ENCODE measurements around the gene RYR2. TPM values are rescaled to one million over a fixed set of nuclear protein-coding genes. Genes with fewer than 3 reads are reported as not detected.

The RYR2 gene
- total and polyA plus RNA-seq, 4 experiments from 2014 or later, result not detected

- DNase-seq, result no peak
- Histone ChIP-seq H3K9me3 (ENCODE audit: control insufficient read depth in 1 of 2, low read length in 2 of 2) (no peaks in the 10 kb centered on the region), H3K4me3 (ENCODE audit: low read length in 2 of 2) (no peak overlapping the region), H3K36me3 (ENCODE audit: insufficient read depth, low read length) (no peaks in the 10 kb centered on the region), H3K27ac (ENCODE audit: low read depth, low read length) (no peak overlapping the region), H3K27me3 (ENCODE audit: insufficient read depth, low read length) (no peaks in the 10 kb centered on the region), H3K4me1 (ENCODE audit: insufficient read depth, low read length) (no peaks in the 10 kb centered on the region)
- Mint-ChIP-seq H3K4me1 (no peaks in the 10 kb centered on the region), H3K27me3 (peaks cover 2 to 4% of the 10 kb centered on the region in 2 donors), H3K36me3 (no peaks in the 10 kb centered on the region), H3K9me3 (peaks cover 0 to 2% (median 0%) of the 10 kb centered on the region in 8 donors), H3K27ac (no peak overlapping the region), H3K4me3 (no peak overlapping the region)
- POLR2A ChIA-PET (ENCODE audit: partially characterized antibody), result no interaction called here
- CTCF ChIA-PET (ENCODE audit: partially characterized antibody), result no interaction called here
- intact Hi-C loops (cut with micrococcal nuclease), result no loop called here
These were observed 38.5 kb upstream of the RYR2 start for GRCh38 chr1:237003516-237003915.

GRCh38 chr1:237004116-237004515 is 37.9 kb upstream of the RYR2 start, which contains the start of gene MT1HL1:
TSS of gene MT1HL1 (minus strand) at chr1:237004441. CDS start at chr1:237004372, 69 bp downstream.
- intact Hi-C loops (cut with micrococcal nuclease), result no loop called here
- Mint-ChIP-seq H3K4me1 (no peaks in the 10 kb centered on the region), H3K36me3 (no peaks in the 10 kb centered on the region), H3K27ac (no peak within 1 kb of the TSS), H3K27me3 (peaks cover 2 to 4% of the 10 kb centered on the region in 2 donors), H3K9me3 (peaks cover 0 to 2% (median 0%) of the 10 kb centered on the region in 8 donors), H3K4me3 (no peak within 1 kb of the TSS)
- Histone ChIP-seq H3K36me3 (ENCODE audit: insufficient read depth, low read length) (no peaks in the 10 kb centered on the region), H3K27ac (ENCODE audit: low read depth, low read length) (no peak within 1 kb of the TSS), H3K4me3 (ENCODE audit: low read length in 2 of 2) (no peak within 1 kb of the TSS), H3K4me1 (ENCODE audit: insufficient read depth, low read length) (no peaks in the 10 kb centered on the region), H3K9me3 (ENCODE audit: control insufficient read depth in 1 of 2, low read length in 2 of 2) (no peaks in the 10 kb centered on the region), H3K27me3 (ENCODE audit: insufficient read depth, low read length) (no peaks in the 10 kb centered on the region)
- CTCF ChIA-PET (ENCODE audit: partially characterized antibody), result no interaction called here
- POLR2A ChIA-PET (ENCODE audit: partially characterized antibody), result no interaction called here
- no peak for DNase-seq

GRCh38 chr1:237005674-237006073 is 36.3 kb upstream of the RYR2 start:
- no peaks in the 10 kb centered on the region for H3K27me3 ChIP-seq (ENCODE audit: insufficient read depth, low read length)
- Mint-ChIP-seq H3K36me3 (no peaks in the 10 kb centered on the region), H3K4me3 (no peak overlapping the region), H3K27me3 (peaks cover 2 to 4% of the 10 kb centered on the region in 2 donors), H3K4me1 (no peaks in the 10 kb centered on the region), H3K27ac (no peak overlapping the region), H3K9me3 (peaks cover 0 to 3% (median 0%) of the 10 kb centered on the region in 8 donors)
- H3K27ac ChIP-seq (ENCODE audit: low read depth, low read length), result no peak overlapping the region
- H3K9me3 ChIP-seq (ENCODE audit: control insufficient read depth in 1 of 2, low read length in 2 of 2), result no peaks in the 10 kb centered on the region
- no peak overlapping the region for H3K4me3 ChIP-seq (ENCODE audit: low read length in 2 of 2)
- H3K36me3 ChIP-seq (ENCODE audit: insufficient read depth, low read length), result no peaks in the 10 kb centered on the region
- DNase-seq, result no peak
- POLR2A ChIA-PET (ENCODE audit: partially characterized antibody), result no interaction called here
- CTCF ChIA-PET (ENCODE audit: partially characterized antibody), result no interaction called here
- no peaks in the 10 kb centered on the region for H3K4me1 ChIP-seq (ENCODE audit: insufficient read depth, low read length)
- intact Hi-C loops (cut with micrococcal nuclease), result no loop called here

GRCh38 chr1:237007147-237007881 is 34.7 kb upstream of the RYR2 start:
- H3K4me3 ChIP-seq (ENCODE audit: low read length in 2 of 2), result no peak overlapping the region
- H3K27me3 ChIP-seq (ENCODE audit: insufficient read depth, low read length), result no peaks in the 10 kb centered on the region
- H3K27ac ChIP-seq (ENCODE audit: low read depth, low read length), result no peak overlapping the region
- Mint-ChIP-seq H3K9me3 (peaks cover 0 to 3% (median 0%) of the 10 kb centered on the region in 8 donors), H3K27ac (no peak overlapping the region), H3K36me3 (no peaks in the 10 kb centered on the region), H3K27me3 (peaks cover 2 to 4% of the 10 kb centered on the region in 2 donors), H3K4me3 (peak overlapping the region in 1 of 8 donors; percentile 68), H3K4me1 (no peaks in the 10 kb centered on the region)
- POLR2A ChIA-PET (ENCODE audit: partially characterized antibody), result no interaction called here
- no peak for DNase-seq
- no peaks in the 10 kb centered on the region for H3K9me3 ChIP-seq (ENCODE audit: control insufficient read depth in 1 of 2, low read length in 2 of 2)
- H3K4me1 ChIP-seq (ENCODE audit: insufficient read depth, low read length), result no peaks in the 10 kb centered on the region
- no peaks in the 10 kb centered on the region for H3K36me3 ChIP-seq (ENCODE audit: insufficient read depth, low read length)
- CTCF ChIA-PET (ENCODE audit: partially characterized antibody), result no interaction called here
- intact Hi-C loops (cut with micrococcal nuclease), result no loop called here

GRCh38 chr1:237009611-237010010 is 32.4 kb upstream of the RYR2 start:
- no peaks in the 10 kb centered on the region for H3K36me3 Mint-ChIP-seq
- POLR2A ChIA-PET (ENCODE audit: partially characterized antibody), result no interaction called here
- Histone ChIP-seq H3K27me3 (ENCODE audit: insufficient read depth, low read length) (no peaks in the 10 kb centered on the region), H3K4me3 (ENCODE audit: low read length in 2 of 2) (no peak overlapping the region), H3K27ac (ENCODE audit: low read depth, low read length) (no peak overlapping the region), H3K9me3 (ENCODE audit: control insufficient read depth in 1 of 2, low read length in 2 of 2) (no peaks in the 10 kb centered on the region), H3K36me3 (ENCODE audit: insufficient read depth, low read length) (no peaks in the 10 kb centered on the region), H3K4me1 (ENCODE audit: insufficient read depth, low read length) (no peaks in the 10 kb centered on the region)
- no peak overlapping the region for H3K27ac Mint-ChIP-seq
- H3K4me1 Mint-ChIP-seq, result no peaks in the 10 kb centered on the region
- H3K9me3 Mint-ChIP-seq, result peaks cover 0 to 3% (median 0%) of the 10 kb centered on the region in 8 donors
- H3K4me3 Mint-ChIP-seq, result no peak overlapping the region
- CTCF ChIA-PET (ENCODE audit: partially characterized antibody), result interaction anchor here (0.6 kb wide), 1 partner anchor 27 kb away, joined by 3 read pairs; no protein-coding TSS in a partner anchor
- DNase-seq, result no peak
- peaks cover 2 to 4% of the 10 kb centered on the region in 2 donors for H3K27me3 Mint-ChIP-seq
- intact Hi-C loops (cut with micrococcal nuclease), result no loop called here

DNA sequence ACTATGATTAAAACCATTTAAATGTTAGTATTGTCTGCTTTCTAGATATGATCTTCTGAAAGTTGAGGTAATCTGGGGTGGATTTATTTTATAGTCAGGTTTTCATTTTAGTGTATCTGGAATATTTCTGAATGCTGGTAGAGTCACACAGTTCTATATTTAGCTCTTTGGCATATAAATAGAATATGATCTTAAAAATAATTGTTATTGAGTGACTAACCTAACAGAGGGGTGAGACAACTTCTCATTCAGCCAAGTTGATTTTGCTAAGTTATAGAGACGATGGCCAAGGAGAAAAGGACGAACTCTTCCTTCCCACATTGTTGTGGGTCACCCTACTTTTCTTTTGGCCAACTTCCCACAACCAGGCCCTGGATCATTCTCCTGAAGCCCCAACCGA is 30.6 kb upstream of the RYR2 start:
- Mint-ChIP-seq H3K4me1 (no peaks in the 10 kb centered on the region), H3K27me3 (peaks cover 0 to 2% of the 10 kb centered on the region in 2 donors), H3K27ac (no peak overlapping the region), H3K36me3 (no peaks in the 10 kb centered on the region), H3K9me3 (peaks cover 0 to 3% (median 0%) of the 10 kb centered on the region in 8 donors), H3K4me3 (no peak overlapping the region)
- ChIA-PET CTCF (ENCODE audit: partially characterized antibody) (no interaction called here), POLR2A (ENCODE audit: partially characterized antibody) (no interaction called here)
- no peaks in the 10 kb centered on the region for H3K4me1 ChIP-seq (ENCODE audit: insufficient read depth, low read length)
- no peaks in the 10 kb centered on the region for H3K36me3 ChIP-seq (ENCODE audit: insufficient read depth, low read length)
- no peaks in the 10 kb centered on the region for H3K9me3 ChIP-seq (ENCODE audit: control insufficient read depth in 1 of 2, low read length in 2 of 2)
- no peak overlapping the region for H3K27ac ChIP-seq (ENCODE audit: low read depth, low read length)
- no peaks in the 10 kb centered on the region for H3K27me3 ChIP-seq (ENCODE audit: insufficient read depth, low read length)
- intact Hi-C loops (cut with micrococcal nuclease), result no loop called here
- DNase-seq, result no peak
- H3K4me3 ChIP-seq (ENCODE audit: low read length in 2 of 2), result no peak overlapping the region

DNA sequence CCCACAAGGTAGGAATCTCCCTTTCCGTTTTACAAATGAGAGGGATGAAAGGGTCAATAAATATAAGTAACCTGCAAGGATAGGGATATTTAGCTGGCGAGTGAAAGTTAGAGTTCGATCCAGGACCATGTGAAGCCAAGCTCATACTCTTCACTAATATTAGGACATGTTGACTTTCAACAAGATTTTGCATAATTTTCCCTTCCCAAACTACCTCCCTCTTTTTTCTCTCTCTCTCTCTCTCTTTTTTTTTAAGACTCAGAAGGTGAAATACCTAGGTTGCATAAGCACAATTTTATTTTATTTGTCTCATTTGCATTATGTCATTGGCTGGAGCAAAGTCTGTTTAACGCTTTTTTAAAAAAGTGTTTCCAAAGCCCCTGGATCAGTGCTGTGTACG is 29.6 kb upstream of the RYR2 start:
- H3K27ac Mint-ChIP-seq, result no peak overlapping the region
- intact Hi-C loops (cut with micrococcal nuclease), result no loop called here
- POLR2A ChIA-PET (ENCODE audit: partially characterized antibody), result no interaction called here
- peaks cover 0 to 3% (median 0%) of the 10 kb centered on the region in 8 donors for H3K9me3 Mint-ChIP-seq
- Histone ChIP-seq H3K27me3 (ENCODE audit: insufficient read depth, low read length) (no peaks in the 10 kb centered on the region), H3K4me1 (ENCODE audit: insufficient read depth, low read length) (no peaks in the 10 kb centered on the region), H3K36me3 (ENCODE audit: insufficient read depth, low read length) (no peaks in the 10 kb centered on the region), H3K27ac (ENCODE audit: low read depth, low read length) (no peak overlapping the region), H3K9me3 (ENCODE audit: control insufficient read depth in 1 of 2, low read length in 2 of 2) (no peaks in the 10 kb centered on the region), H3K4me3 (ENCODE audit: low read length in 2 of 2) (no peak overlapping the region)
- CTCF ChIA-PET (ENCODE audit: partially characterized antibody), result no interaction called here
- H3K4me3 Mint-ChIP-seq, result no peak overlapping the region
- no peaks in the 10 kb centered on the region for H3K36me3 Mint-ChIP-seq
- H3K4me1 Mint-ChIP-seq, result no peaks in the 10 kb centered on the region
- DNase-seq, result no peak
- peaks cover 1 to 4% of the 10 kb centered on the region in 2 donors for H3K27me3 Mint-ChIP-seq

Data from CD4-positive, alpha-beta memory T cell (primary cell).